Fibroblast of mammary gland (primary cell): ENCODE results near the gene FRS2.
A peak's percentile ranks its signal among the peaks of the same experiment; 100 is the strongest.

Experiments
- DNase-seq: peaks from one replicate; pipeline ENCODE4 v3.0.0-alpha.2; 2010; ENCODE audit warnings: low read depth
- H3K4me3 ChIP-seq: 2 replicates; pipeline ENCODE4 v1.5.1; 2011; ENCODE audit warnings: low read depth, mild to moderate bottlenecking, low read length, moderate library complexity; ENCODE audit not compliant: control insufficient read depth
- CTCF ChIP-seq: conservative IDR thresholded peaks from 2 replicates; pipeline ENCODE4 v1.5.1; 2011; ENCODE audit warnings: low read depth, low read length, inconsistent platforms; ENCODE audit not compliant: control insufficient read depth, insufficient read depth

Gene FRS2

GRCh38 chr12:69508621-69509020 lies 38.4 kb downstream of the FRS2 start:
- no peak for DNase-seq
- no peak overlapping the region for H3K4me3 ChIP-seq
- no peak for TF ChIP-seq CTCF

- H3K4me3 ChIP-seq: no peak overlapping the region
- peak; percentile 26 for DNase-seq
- no peak for TF ChIP-seq CTCF
Measured at GRCh38 chr12:69509308-69509736, 39.1 kb downstream of the FRS2 start.

GRCh38 chr12:69509904-69510827 lies 40.0 kb downstream of the FRS2 start:
- no peak overlapping the region for H3K4me3 ChIP-seq
- no peak for TF ChIP-seq CTCF
- no peak for DNase-seq

- TF ChIP-seq CTCF: no peak
- H3K4me3 ChIP-seq: no peak overlapping the region
- no peak for DNase-seq
Measured at GRCh38 chr12:69511016-69511415, 40.8 kb downstream of the FRS2 start.

- TF ChIP-seq CTCF: no peak
- no peak for DNase-seq
- no peak overlapping the region for H3K4me3 ChIP-seq
Measured at GRCh38 chr12:69511469-69512267, 41.5 kb downstream of the FRS2 start.

GRCh38 chr12:69512820-69513219 lies 42.6 kb downstream of the FRS2 start:
- DNase-seq: peak; percentile 41
- no peak for TF ChIP-seq CTCF
- H3K4me3 ChIP-seq: no peak overlapping the region
